ENCODE measurements around the gene SLC10A7.

The SLC10A7 gene

DNA sequence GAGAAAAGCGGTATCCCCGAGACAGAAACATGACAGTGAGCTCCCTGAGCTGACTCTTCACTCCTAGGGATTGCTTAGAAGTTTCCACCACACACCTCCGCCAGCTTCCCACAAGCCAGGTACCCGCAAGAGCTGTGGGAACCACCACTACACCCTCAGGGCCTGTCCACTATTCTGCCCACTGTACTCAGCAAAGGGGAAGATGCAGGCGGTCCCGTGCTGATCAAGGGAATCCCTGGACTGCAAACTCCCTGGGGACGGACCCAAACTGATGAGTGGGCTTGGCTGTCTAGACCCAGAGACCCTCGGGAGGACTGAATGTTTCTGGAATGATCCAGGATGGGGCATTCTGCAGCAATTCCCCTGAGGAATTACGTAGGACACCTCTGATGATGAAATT is 277.2 kb downstream of the SLC10A7 start:
- H3K9ac ChIP-seq (ENCODE audit: low read depth in 1 of 2, low read length in 2 of 2): no peak overlapping the region
- H3K4me1 ChIP-seq (ENCODE audit: control insufficient read depth in 1 of 2, insufficient read depth in 2 of 2, low read length in 2 of 2): peaks cover 12 to 21% of the 10 kb centered on the region in 2 donors
- H3K27me3 ChIP-seq (ENCODE audit: control insufficient read depth in 1 of 2, insufficient read depth in 2 of 2, low read length in 2 of 2): no peaks in the 10 kb centered on the region
- no peaks in the 10 kb centered on the region for H3K36me3 ChIP-seq (ENCODE audit: control insufficient read depth in 1 of 2, insufficient read depth in 2 of 2, low read length in 2 of 2)
- no peak overlapping the region for H3K27ac ChIP-seq (ENCODE audit: low read depth, low read length)
- H3K9me3 ChIP-seq (ENCODE audit: control insufficient read depth in 1 of 2, low read length in 2 of 2): no peaks in the 10 kb centered on the region
- no peak overlapping the region for H3K4me3 ChIP-seq (ENCODE audit: low read depth in 1 of 2, low read length in 2 of 2)

- no peaks in the 10 kb centered on the region for H3K27me3 ChIP-seq (ENCODE audit: control insufficient read depth in 1 of 2, insufficient read depth in 2 of 2, low read length in 2 of 2)
- H3K9me3 ChIP-seq (ENCODE audit: control insufficient read depth in 1 of 2, low read length in 2 of 2): no peaks in the 10 kb centered on the region
- no peak overlapping the region for H3K9ac ChIP-seq (ENCODE audit: low read depth in 1 of 2, low read length in 2 of 2)
- peaks cover 12 to 21% of the 10 kb centered on the region in 2 donors for H3K4me1 ChIP-seq (ENCODE audit: control insufficient read depth in 1 of 2, insufficient read depth in 2 of 2, low read length in 2 of 2)
- no peak overlapping the region for H3K27ac ChIP-seq (ENCODE audit: low read depth, low read length)
- no peak overlapping the region for H3K4me3 ChIP-seq (ENCODE audit: low read depth in 1 of 2, low read length in 2 of 2)
- H3K36me3 ChIP-seq (ENCODE audit: control insufficient read depth in 1 of 2, insufficient read depth in 2 of 2, low read length in 2 of 2): no peaks in the 10 kb centered on the region
Observed at GRCh38 chr4:146243883-146244277, 277.9 kb downstream of the SLC10A7 start.

- H3K27me3 ChIP-seq (ENCODE audit: control insufficient read depth in 1 of 2, insufficient read depth in 2 of 2, low read length in 2 of 2): no peaks in the 10 kb centered on the region
- no peaks in the 10 kb centered on the region for H3K36me3 ChIP-seq (ENCODE audit: control insufficient read depth in 1 of 2, insufficient read depth in 2 of 2, low read length in 2 of 2)
- no peak overlapping the region for H3K4me3 ChIP-seq (ENCODE audit: low read depth in 1 of 2, low read length in 2 of 2)
- no peak overlapping the region for H3K27ac ChIP-seq (ENCODE audit: low read depth, low read length)
- no peaks in the 10 kb centered on the region for H3K9me3 ChIP-seq (ENCODE audit: control insufficient read depth in 1 of 2, low read length in 2 of 2)
- peaks cover 12 to 21% of the 10 kb centered on the region in 2 donors for H3K4me1 ChIP-seq (ENCODE audit: control insufficient read depth in 1 of 2, insufficient read depth in 2 of 2, low read length in 2 of 2)
- H3K9ac ChIP-seq (ENCODE audit: low read depth in 1 of 2, low read length in 2 of 2): no peak overlapping the region
Observed at GRCh38 chr4:146243141-146243882, 278.4 kb downstream of the SLC10A7 start.

DNA sequence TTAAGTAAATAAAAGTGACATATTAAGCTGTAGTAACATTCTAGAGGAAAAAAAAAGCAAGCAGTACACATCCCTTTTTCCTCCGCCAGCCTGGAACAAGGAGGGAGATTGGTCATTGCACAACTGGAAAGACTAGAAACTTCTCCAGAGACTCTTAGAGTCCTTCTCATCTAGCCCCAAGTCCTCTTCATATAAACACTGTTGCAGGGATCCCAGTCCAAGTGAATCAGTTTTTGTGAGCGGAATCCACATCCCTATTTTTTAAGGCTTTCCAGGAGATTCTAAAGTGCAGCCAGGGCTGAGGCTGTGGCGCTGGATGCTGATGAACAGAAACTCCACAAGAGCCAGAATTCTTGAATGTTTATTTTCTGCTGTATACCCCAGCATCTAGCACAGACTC is 283.6 kb downstream of the SLC10A7 start:
- Histone ChIP-seq H3K36me3 (ENCODE audit: control insufficient read depth in 1 of 2, insufficient read depth in 2 of 2, low read length in 2 of 2) (no peaks in the 10 kb centered on the region), H3K4me3 (ENCODE audit: low read depth in 1 of 2, low read length in 2 of 2) (no peak overlapping the region), H3K27me3 (ENCODE audit: control insufficient read depth in 1 of 2, insufficient read depth in 2 of 2, low read length in 2 of 2) (no peaks in the 10 kb centered on the region), H3K4me1 (ENCODE audit: control insufficient read depth in 1 of 2, insufficient read depth in 2 of 2, low read length in 2 of 2) (peaks cover 8 to 12% of the 10 kb centered on the region in 2 donors), H3K27ac (ENCODE audit: low read depth, low read length) (no peak overlapping the region), H3K9me3 (ENCODE audit: control insufficient read depth in 1 of 2, low read length in 2 of 2) (no peaks in the 10 kb centered on the region), H3K9ac (ENCODE audit: low read depth in 1 of 2, low read length in 2 of 2) (no peak overlapping the region)

- Histone ChIP-seq H3K9ac (ENCODE audit: low read depth in 1 of 2, low read length in 2 of 2) (no peak overlapping the region), H3K27me3 (ENCODE audit: control insufficient read depth in 1 of 2, insufficient read depth in 2 of 2, low read length in 2 of 2) (no peaks in the 10 kb centered on the region), H3K36me3 (ENCODE audit: control insufficient read depth in 1 of 2, insufficient read depth in 2 of 2, low read length in 2 of 2) (no peaks in the 10 kb centered on the region), H3K4me3 (ENCODE audit: low read depth in 1 of 2, low read length in 2 of 2) (no peak overlapping the region), H3K9me3 (ENCODE audit: control insufficient read depth in 1 of 2, low read length in 2 of 2) (peaks cover 0 to 7% of the 10 kb centered on the region in 2 donors), H3K4me1 (ENCODE audit: control insufficient read depth in 1 of 2, insufficient read depth in 2 of 2, low read length in 2 of 2) (peaks cover 7 to 11% of the 10 kb centered on the region in 2 donors), H3K27ac (ENCODE audit: low read depth, low read length) (no peak overlapping the region)
Observed at GRCh38 chr4:146237092-146237491, 284.6 kb downstream of the SLC10A7 start.

DNA sequence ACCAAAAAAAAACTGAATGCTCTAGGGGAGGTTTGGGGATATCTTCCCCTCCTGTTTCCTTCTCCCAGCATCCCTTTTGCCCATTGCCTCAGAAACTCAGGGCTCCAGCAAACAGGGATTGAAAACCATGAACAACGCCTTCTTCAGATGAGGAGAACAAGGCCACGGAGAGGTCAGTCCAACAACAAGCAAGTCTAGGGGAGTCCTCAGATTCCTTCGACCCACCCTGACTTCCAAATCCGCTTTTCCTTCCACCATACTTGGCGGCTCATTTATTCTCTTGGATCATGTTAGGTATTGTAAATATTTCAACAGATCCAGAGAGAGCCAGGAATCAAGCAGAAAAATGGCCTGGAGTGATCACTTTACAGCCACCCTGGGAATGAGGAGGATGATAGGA is 285.5 kb downstream of the SLC10A7 start:
- peaks cover 0 to 2% of the 10 kb centered on the region in 2 donors for H3K4me1 ChIP-seq (ENCODE audit: control insufficient read depth in 1 of 2, insufficient read depth in 2 of 2, low read length in 2 of 2)
- H3K27me3 ChIP-seq (ENCODE audit: control insufficient read depth in 1 of 2, insufficient read depth in 2 of 2, low read length in 2 of 2): no peaks in the 10 kb centered on the region
- no peaks in the 10 kb centered on the region for H3K36me3 ChIP-seq (ENCODE audit: control insufficient read depth in 1 of 2, insufficient read depth in 2 of 2, low read length in 2 of 2)
- no peak overlapping the region for H3K9ac ChIP-seq (ENCODE audit: low read depth in 1 of 2, low read length in 2 of 2)
- H3K27ac ChIP-seq (ENCODE audit: low read depth, low read length): no peak overlapping the region
- no peak overlapping the region for H3K4me3 ChIP-seq (ENCODE audit: low read depth in 1 of 2, low read length in 2 of 2)
- peaks cover 0 to 11% of the 10 kb centered on the region in 2 donors for H3K9me3 ChIP-seq (ENCODE audit: control insufficient read depth in 1 of 2, low read length in 2 of 2)

- Histone ChIP-seq H3K27ac (ENCODE audit: low read depth, low read length) (no peak overlapping the region), H3K9ac (ENCODE audit: low read depth in 1 of 2, low read length in 2 of 2) (no peak overlapping the region)
Observed at GRCh38 chr4:146235654-146236177, 286.0 kb downstream of the SLC10A7 start.

GRCh38 chr4:146232131-146232722 is 289.5 kb downstream of the SLC10A7 start:
- Histone ChIP-seq H3K4me1 (ENCODE audit: control insufficient read depth in 1 of 2, insufficient read depth in 2 of 2, low read length in 2 of 2) (no peaks in the 10 kb centered on the region), H3K9ac (ENCODE audit: low read depth in 1 of 2, low read length in 2 of 2) (no peak overlapping the region), H3K4me3 (ENCODE audit: low read depth in 1 of 2, low read length in 2 of 2) (no peak overlapping the region), H3K36me3 (ENCODE audit: control insufficient read depth in 1 of 2, insufficient read depth in 2 of 2, low read length in 2 of 2) (no peaks in the 10 kb centered on the region), H3K9me3 (ENCODE audit: control insufficient read depth in 1 of 2, low read length in 2 of 2) (peaks cover 0 to 11% of the 10 kb centered on the region in 2 donors), H3K27ac (ENCODE audit: low read depth, low read length) (no peak overlapping the region), H3K27me3 (ENCODE audit: control insufficient read depth in 1 of 2, insufficient read depth in 2 of 2, low read length in 2 of 2) (no peaks in the 10 kb centered on the region)

More at GRCh38 chr4:146235654-146236177, 286.0 kb downstream of the SLC10A7 start:
- peaks cover 0 to 11% of the 10 kb centered on the region in 2 donors for H3K9me3 ChIP-seq (ENCODE audit: control insufficient read depth in 1 of 2, low read length in 2 of 2)
- H3K4me1 ChIP-seq (ENCODE audit: control insufficient read depth in 1 of 2, insufficient read depth in 2 of 2, low read length in 2 of 2): no peaks in the 10 kb centered on the region
- no peaks in the 10 kb centered on the region for H3K36me3 ChIP-seq (ENCODE audit: control insufficient read depth in 1 of 2, insufficient read depth in 2 of 2, low read length in 2 of 2)
- no peak overlapping the region for H3K4me3 ChIP-seq (ENCODE audit: low read depth in 1 of 2, low read length in 2 of 2)
- H3K27me3 ChIP-seq (ENCODE audit: control insufficient read depth in 1 of 2, insufficient read depth in 2 of 2, low read length in 2 of 2): no peaks in the 10 kb centered on the region

- no peak overlapping the region for H3K4me3 ChIP-seq (ENCODE audit: low read depth in 1 of 2, low read length in 2 of 2)
- H3K9ac ChIP-seq (ENCODE audit: low read depth in 1 of 2, low read length in 2 of 2): no peak overlapping the region
- peaks cover 0 to 11% of the 10 kb centered on the region in 2 donors for H3K9me3 ChIP-seq (ENCODE audit: control insufficient read depth in 1 of 2, low read length in 2 of 2)
- H3K27ac ChIP-seq (ENCODE audit: low read depth, low read length): no peak overlapping the region
- H3K27me3 ChIP-seq (ENCODE audit: control insufficient read depth in 1 of 2, insufficient read depth in 2 of 2, low read length in 2 of 2): no peaks in the 10 kb centered on the region
- no peaks in the 10 kb centered on the region for H3K4me1 ChIP-seq (ENCODE audit: control insufficient read depth in 1 of 2, insufficient read depth in 2 of 2, low read length in 2 of 2)
- H3K36me3 ChIP-seq (ENCODE audit: control insufficient read depth in 1 of 2, insufficient read depth in 2 of 2, low read length in 2 of 2): no peaks in the 10 kb centered on the region
Observed at GRCh38 chr4:146229406-146229805, 292.3 kb downstream of the SLC10A7 start.

DNA sequence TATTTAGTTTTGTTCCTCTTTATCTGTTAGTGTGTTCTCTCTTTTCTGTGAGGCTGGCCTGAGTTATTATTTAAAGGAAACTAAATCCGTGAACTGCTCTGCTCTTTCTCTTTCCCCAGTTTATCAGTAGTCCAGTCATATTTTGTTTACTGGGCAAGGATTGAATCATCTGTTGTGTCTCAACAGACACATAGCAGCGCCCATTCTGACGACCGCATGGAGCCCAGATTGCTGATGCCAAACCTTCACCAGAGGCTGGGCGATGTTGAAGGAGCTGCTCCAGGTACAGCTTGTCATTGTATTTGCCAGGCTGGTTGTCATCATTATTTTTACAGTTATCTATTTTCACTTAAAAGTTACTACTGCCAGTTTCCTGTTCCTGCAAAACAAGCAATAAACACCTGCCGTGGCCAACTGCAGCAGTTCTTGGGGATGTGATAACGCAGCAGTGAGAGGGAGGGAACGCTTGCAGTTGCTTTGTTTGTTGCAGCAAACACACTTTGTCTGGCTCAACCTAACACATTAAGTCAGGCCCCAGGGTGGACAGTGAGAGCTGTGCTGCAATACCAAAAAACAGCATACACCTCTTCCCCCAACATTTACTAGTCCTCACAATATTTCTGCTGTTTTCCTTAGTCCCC is 297.3 kb downstream of the SLC10A7 start:
- H3K9me3 ChIP-seq (ENCODE audit: control insufficient read depth in 1 of 2, low read length in 2 of 2): no peaks in the 10 kb centered on the region
- no peaks in the 10 kb centered on the region for H3K4me1 ChIP-seq (ENCODE audit: control insufficient read depth in 1 of 2, insufficient read depth in 2 of 2, low read length in 2 of 2)
- H3K27me3 ChIP-seq (ENCODE audit: control insufficient read depth in 1 of 2, insufficient read depth in 2 of 2, low read length in 2 of 2): no peaks in the 10 kb centered on the region
- no peak overlapping the region for H3K4me3 ChIP-seq (ENCODE audit: low read depth in 1 of 2, low read length in 2 of 2)
- no peak overlapping the region for H3K27ac ChIP-seq (ENCODE audit: low read depth, low read length)
- H3K9ac ChIP-seq (ENCODE audit: low read depth in 1 of 2, low read length in 2 of 2): no peak overlapping the region
- H3K36me3 ChIP-seq (ENCODE audit: control insufficient read depth in 1 of 2, insufficient read depth in 2 of 2, low read length in 2 of 2): no peaks in the 10 kb centered on the region

Measured in duodenal mucosa (tissue), 2 donors.